Stimulated activated CD8-positive, alpha-beta memory T cell treated with anti-CD3 and anti-CD28 coated beads, Interleukin-4, amount 100 ng/mL, for 24 hours (primary cell): Measurements from ENCODE around the gene TMEM271.

Experiments
- DNase-seq: peaks from one replicate; pipeline ENCODE4 v3.0.0-alpha.2; 2020; ENCODE audit warnings: low read depth

The TMEM271 gene, protein sequence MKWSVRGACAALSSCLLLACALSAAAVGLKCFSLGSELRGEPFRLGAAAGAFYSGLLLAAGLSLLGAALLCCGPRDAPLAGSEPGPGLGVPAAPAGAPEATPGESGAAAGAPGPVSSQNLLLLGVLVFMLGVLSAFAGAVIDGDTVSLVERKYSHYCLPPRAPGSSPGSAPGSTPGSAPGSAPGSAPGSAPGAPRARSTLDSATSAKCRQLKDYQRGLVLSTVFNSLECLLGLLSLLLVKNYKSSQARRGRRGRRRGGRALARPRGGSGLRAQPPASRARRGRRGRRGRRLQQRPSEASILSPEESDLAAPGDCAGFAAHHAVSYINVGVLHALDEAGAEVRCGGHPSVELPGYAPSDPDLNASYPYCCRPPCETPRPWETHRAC

DNA sequence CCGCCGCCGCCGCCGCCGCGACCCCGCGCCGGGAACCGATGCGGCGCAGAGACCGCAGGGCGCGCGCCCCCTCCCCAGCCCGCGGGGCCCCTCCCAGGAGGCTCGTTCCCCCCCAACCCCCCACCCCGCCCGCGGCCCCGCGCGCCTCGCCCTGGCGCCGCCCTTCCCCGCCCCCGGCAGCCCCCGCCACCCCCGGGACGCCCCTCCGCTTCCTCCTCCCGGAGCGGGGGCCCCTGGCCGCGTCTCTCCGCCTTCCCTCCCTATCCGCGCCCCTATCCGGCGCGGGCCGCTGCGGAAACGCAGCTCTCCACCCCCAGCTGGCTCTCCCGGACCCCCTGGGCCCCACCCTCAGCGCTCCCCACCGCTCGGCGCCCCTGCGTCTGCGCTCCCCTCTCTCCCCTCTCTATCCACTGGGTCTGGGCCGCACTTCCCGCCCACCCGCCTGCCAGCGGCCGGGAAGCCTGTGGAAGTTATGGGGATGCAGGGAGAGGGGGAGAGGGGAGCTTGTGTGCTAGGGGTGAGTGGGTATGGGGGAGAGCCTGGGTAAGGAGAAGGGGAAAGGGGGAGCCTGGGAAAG, at the start of gene TMEM271:
Gene TMEM271, minus strand, starts transcription at position 51 of the 577 bp plus-strand sequence. CDS start 233 bp downstream, outside the sequence.
- DNase-seq = no peak

DNA sequence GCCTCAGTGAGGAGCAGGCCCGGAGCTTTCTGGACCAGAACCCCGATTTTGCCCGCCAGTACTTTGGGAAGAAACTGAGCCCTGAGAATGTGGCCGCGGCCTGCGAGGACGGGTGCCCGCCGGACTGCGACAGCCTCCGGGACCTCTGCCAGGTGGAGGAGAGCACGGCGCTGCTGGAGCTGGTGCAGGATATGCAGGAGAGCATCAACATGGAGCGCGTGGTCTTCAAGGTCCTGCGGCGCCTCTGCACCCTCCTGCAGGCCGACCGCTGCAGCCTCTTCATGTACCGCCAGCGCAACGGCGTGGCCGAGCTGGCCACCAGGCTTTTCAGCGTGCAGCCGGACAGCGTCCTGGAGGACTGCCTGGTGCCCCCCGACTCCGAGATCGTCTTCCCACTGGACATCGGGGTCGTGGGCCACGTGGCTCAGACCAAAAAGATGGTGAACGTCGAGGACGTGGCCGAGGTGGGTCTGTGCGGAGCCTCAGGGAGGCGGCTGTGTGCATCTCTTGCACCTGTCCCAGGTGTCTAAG, 49.6 kb upstream of the TMEM271 start:
- no peak for DNase-seq

DNA sequence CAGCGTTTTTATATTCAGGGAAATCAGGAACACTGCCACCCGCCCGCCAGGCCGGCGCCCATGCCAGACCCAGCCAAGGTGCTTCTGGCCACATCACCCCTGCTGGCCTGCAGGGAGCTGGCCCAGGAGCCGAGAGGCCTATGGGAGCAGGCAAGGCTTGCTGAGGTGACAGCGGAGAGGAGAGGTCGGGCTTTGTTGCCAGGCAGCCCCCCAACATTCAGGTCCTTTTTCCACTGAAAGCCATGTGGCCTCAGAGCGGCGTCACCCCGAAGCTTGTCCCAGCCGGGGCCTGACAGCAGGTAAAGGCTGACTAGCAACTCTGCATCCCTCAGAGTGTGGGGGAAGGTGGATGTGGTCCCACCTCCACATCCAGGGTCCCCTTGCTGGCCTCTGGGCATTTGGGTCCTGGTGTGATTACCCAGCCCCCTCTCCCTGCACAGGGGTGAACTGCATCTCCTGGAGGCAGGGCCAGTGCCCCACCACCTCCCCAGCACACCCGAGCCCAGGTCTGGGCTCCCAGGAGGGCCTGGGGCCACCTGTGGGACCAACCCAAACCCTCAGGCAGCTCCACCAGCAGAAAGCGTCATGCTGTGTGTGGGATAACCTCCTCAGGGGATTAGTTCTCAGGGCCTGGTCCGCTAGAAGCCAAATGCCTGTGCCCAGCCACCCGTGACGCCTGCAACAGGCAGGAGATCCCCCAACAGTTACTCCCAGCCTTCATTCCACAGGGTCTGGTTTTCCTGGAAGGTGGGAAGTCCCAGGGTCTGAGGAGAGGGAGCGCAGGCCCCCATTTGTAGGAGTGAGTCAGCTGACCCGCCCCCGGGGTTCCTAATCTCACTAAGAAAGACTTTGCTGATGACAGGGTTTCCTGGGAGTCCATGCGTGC, 48.9 kb upstream of the TMEM271 start, which contains the start of gene PDE6B:
Gene PDE6B, plus strand, starts transcription at position 869 of the 886 bp plus-strand sequence. CDS start 54 bp downstream, outside the sequence.
- no peak for DNase-seq

DNA sequence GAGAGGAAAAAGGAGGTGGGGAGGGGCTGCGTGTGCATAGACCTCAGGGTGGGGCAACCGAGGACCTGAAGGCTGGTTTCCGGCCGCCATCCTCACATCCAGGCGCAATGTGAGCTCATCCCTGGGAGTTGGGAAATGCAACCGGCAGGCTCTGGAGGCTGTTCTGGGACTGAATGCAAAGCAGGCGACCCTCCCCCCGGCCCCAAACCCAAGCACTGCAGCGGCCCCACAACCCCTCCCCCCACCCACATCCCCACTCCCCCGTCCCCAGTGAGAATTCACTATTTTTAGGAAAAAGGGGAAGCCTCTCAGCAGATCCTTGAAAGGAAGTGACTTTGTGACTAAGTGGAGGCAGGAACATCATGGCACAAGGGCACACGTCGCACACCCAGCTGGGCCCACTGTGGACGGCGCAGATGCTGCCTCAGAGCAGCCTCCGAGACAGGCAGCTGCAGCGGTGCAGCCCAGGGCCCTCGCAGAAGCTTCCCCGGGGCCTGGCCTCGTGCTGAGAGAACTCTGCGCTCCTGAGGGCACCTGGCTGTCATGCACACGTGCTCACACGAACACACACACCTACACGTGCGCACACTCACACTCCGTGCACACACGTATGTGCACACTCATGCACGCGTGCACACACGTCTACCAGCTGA, 47.9 kb upstream of the TMEM271 start:
- no peak for DNase-seq

DNA sequence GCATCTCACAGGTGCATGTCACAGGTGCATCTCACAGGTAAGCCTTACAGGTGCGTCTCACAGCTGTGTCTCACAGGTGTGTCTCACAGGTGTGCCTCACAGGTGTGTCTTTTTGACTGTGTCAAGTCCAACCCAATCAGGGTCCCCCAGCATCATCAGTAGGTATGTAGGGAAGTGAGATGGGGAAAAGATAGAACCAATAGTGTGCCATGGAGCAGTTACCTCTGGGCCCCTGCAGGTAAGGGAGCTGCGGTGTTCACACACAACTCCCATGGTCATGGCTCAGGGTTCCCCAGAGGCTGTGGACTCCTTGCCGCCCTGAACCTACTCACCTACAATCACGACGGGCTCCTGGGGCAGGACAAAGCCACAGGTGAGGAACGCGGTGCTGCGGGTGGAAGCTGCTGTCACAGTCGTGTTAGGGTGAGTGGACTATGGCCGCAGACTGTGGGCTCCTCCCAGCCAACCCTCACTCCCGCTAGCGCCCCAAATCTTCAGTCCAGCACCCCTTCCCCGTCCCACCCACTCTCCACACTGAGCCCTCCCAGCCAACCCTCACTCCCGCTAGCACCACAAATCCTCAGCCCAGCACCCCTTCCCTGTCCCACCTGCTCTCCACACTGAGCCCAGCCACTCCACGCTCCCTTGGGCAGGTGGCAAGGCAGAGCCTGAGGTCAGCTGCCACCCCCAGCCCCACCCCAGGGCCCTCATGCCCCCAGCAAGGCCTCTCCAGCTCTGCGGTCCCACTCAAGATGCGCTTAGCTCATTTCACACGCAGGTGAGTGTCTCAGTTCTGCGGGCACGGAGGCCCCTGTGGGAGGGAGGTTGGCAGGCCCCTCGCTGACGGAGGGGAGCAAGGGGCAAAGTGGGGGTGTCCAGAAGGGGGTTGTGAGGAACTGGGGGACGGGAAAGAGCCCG, 47.2 kb upstream of the TMEM271 start:
- no peak for DNase-seq

DNA sequence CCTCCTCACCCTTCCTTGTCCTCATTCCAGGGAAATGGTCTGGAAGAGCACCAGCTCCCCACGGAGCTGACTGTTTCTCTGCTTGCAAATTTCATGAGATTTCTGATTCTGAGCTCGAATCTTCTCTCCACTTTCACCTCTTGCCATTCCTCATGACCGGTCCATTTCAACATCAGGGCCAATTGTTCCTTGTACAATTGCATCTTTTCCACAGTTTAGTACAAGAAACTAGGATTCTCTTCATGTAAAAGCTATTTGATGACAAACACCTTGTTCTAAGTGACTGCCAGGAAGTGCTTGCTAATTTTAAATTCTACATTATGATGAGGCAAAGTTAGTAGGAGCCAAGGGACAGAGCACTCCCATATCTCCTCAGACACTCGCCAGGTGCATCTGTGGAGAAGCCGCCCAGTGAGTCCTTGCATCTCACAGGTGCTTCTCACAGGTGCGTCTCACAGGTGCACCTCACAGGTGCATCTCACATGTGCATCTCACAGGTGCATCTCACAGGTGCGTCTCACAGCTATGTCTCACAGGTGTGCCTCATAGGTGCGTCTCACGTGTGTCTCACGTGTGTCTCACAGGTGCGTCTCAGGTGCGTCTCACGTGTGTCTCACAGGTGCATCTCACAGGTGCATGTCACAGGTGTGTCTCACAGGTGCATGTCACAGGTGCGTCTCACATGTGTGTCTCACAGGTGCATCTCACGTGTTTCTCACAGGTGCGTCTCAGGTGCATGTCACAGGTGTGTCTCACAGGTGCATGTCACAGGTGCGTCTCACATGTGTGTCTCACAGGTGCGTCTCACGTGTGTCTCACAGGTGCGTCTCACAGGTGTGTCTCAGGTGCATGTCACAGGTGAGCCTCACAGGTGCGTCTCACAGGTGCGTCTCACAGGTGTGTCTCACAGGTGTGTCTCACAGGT, 46.2 kb upstream of the TMEM271 start:
- no peak for DNase-seq

DNA sequence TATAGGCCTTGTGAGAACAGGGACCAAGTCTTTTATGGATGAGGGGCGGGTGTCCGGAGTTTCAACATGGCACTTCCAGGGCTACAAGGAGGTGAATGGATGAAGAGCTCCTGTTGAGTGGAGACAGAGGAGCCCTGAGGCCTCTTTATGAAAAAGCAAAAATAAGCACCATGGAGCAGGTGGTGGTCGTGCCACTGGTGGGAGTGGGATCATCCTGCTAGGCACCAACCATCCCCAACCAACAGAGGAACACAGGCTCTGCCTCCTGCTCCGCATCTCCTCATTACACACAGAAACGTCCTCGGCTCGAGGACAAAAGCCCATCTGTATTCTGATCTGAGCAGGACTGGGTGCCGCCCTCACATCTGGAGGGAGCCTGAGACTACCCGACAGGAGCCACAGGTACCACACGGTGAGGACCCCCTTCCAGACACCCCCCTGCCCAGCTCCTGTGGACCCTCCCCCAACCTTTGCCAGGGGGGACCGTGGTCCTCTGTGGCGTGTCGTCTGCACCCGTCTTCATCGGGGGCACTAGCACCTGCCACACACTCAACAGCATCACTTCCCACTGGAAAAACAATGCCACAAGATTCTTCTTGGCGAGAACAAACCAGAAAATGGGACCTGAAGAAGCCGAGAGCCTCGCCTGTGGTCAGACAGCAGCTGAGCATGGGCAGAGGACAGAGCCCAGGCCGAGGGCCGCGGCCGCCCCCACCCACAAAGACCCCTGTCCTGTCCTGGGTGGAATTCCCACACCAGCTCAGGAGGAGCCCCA, 45.4 kb upstream of the TMEM271 start:
- DNase-seq = no peak

DNA sequence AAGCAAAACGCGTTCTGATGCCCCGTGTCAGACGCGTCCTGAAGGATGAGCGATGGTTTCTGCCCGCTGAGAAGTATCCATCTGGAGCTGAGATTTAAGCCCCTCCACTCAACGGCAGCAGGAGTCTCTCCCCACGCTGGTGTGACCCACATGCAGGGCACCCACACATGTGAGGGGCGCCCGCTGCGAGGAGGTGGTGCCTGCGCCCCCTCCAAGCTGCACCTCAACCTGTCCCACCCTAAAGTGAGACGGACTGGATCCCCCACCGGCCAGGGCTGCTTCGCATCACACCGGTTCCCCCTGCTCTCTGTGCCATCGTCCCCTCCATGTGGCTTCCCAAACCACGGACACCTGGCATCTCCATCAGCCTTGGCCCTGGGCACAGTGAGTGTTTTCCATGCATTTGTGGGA, 44.8 kb upstream of the TMEM271 start:
- no peak for DNase-seq

DNA sequence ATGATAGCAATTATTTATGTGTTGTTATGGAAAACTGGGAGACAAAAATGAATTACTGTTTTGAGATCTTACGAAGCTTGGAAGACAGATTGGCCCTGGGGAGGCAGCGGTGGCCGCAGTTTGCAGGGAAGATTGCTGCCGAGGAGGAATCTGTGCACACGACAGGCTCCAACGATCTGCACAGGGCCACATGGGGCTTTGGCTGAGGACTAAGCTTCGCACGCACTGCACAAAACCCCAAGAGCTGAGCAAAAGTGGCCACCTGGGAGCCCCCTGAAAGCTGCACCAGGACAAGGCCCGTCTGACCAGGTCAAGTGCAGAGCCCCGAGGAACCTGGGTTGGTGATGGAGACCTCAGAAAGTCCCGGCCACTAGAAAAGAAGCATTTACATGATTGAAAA, 44.1 kb upstream of the TMEM271 start:
- no peak for DNase-seq

DNA sequence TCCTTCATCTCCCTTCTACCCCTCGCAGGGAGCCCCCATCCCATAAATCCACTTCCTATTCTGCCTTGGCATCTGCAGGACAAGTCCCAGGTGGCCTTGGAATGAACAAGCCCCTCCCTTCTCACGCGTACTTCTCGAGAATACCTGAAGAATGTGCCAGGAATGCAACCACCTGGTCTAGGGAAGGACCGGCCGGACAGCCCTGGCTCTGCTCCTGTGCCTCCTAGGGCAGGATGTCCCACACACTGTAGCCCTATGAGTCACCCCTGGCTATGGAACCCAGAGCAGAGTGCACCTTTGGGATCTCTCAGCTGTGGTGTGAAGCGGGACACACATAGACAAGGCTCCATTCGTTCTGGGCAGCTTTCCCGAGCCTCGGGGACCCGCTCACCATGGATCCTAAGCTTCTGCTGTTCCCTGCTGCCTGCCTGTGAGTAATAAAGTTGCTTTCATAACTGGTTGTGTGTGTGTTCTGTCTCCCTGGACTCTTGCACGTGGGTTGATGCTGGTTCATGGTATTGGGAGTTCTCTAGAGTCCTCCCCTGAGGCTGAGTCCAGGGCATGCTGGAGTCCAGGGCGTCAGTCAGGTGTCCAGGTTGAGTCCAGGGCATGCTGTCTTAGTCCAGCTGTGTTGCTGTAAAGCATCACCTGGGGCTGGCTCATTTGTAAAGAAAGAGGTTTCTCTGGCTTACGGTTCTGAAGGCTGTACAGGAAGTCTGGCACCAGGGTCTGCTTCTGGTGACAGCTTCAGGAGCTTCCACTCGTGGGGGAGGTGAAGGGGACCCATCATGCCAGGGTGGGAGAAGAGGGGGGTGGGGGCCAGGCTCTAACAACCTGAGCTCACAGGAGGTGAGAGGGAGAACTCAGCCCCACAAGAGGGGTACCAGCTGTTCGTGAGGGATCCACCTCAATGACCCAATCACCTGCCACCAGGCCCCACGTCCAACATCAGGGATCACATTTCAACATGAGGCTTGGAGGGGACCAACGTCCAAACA, 41.8 kb upstream of the TMEM271 start:
- no peak for DNase-seq

DNA sequence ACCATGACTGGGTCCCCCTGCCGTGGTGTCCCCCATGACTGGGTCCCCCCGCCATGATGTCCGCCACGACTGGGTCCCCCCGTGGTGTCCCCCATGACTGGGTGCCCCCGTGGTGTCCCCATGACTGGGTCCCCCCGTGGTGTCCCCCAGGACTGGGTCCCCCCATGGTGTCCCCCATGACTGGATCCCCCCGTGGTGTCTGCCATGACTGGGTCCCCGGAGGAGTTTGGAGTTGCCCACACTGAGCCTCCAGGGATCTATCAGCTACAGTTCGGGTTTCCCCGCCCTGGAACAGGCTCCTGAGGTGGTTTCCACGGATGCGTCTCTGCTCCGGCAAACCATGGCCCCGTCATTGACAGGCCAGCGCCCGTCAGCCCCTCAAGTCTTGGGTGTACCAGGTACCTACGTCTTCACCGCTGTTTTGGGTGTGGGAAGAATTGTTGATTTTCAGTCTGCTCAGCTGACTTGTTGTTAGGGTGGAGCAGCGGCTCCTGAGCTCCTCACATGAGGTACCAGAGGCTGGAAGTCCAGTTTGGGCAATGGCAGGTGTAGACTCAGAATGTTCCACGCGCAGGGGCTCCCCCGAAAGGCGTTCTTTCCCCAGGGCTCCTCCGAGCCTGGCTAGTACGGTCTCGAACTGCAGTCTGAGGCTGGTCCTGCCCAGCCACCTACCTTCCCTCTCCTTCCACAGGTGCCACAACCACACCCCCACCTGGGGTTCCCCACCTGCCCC, 41.0 kb upstream of the TMEM271 start:
- DNase-seq = no peak

DNA sequence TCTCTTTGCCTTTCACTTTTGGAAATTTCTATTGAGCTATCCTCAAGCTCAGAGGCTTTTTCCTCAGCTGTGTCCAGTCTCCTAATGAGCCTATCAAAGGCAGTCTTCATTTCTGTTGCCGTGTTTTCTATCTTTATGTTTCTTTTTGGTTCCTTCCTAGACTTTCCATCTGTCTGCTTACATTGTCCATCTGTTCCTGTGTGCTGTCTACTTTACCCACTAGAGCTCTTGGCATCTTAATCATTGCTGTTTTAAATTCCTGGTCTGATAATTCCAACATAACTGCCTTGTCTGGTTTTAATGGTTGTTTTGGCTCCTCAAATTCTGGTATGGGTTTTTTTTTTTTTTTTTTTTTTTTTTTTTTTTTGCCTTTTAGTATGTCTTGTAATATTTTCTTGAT, 40.0 kb upstream of the TMEM271 start:
- DNase-seq = no peak

DNA sequence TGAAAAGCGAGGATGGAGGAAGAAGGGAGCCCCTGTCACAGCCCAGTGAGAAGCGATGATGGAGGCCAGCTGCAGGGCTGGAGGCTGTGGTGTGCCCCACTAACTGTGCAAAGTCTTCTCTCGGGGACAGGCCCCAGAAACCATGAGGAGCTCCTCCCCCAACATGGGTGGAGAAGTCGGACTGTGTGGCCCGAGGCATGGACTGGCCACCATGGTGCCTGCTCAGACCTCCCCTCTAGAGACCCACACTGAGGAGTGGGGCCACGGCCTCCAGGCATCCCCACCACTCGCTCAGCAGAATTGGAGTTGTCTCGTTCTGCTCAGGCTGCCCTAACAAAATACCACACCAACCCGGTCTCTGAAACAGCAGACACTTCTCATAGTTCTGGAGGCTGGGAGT, 37.0 kb upstream of the TMEM271 start:
- no peak for DNase-seq

DNA sequence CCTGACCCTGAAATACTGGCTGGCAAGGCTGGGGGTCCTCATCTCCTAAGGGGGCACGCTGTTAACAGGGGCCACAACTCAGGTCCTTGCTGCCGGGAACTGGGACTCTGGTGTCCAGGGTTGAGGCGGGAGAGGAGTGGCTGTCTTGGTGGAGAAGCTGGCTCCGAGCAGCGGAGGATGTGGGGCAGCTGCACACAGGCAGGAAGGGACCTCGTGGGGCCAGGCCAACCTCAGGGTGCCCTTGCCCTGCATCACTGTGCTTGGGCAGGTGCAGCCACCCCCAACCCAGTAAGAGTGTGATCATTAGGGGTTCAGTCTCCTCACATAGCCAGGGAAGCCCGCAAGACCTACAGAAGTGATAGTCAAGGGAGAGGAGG, 36.6 kb upstream of the TMEM271 start:
- no peak for DNase-seq

DNA sequence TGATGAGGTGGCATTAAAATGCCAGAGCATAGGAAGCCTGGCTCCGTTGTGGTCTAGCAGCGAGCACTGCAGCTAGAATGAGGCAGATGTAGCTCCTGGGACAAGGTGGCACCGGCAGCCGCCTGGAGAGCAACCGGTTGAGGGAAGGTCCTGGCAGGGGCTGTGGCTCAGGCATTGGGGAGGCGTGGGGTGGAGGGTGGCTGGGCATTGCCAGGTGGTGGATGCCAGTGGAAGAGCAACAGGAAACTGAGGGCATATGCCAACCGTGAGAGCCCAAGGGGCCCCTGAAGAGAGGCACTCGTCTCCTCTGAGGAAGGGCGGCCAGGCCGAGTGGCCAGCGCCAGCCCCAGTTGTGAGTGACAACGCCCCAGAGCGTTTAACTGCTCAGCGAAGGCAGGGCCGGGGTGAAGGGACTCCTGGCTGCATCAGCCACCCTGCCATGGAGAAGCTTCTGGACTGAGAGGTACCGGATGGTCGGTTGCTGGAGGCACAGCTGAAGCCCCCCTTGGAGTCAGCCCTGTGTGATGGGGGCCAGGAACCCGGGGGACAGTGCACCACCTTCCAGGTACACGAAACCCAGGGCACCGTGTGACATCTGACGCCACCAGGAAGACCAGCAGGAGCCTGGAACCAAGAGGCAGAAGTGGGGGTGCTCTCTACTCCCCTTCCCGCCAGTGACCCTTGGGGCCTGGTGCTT, 36.1 kb upstream of the TMEM271 start:
- no peak for DNase-seq
